Gastroesophageal sphincter (tissue), 3 donors: ENCODE results near the gene ZRANB3.

Experiments used
- POLR2A ChIP-seq, 2 donors: fragments of 450-650 bp; IDR thresholded peaks; one replicate each; pipeline ENCODE4 v1.6.1; 2017; ENCODE audit warnings: antibody characterized with exemption in 2 of 2, mild to moderate bottlenecking in 2 of 2, moderate library complexity in 1 of 2
- POLR2AphosphoS5 ChIP-seq: sonication (generic); formaldehyde crosslinking; IDR thresholded peaks from one replicate; pipeline ENCODE4 v1.6.1; 2017; ENCODE audit warnings: antibody characterized with exemption
- TF ChIP-seq, protein P1 (sequence below), 4 experiments: fragments of 200-600 bp in 2 of 4; fragments of 450-650 bp in 2 of 4; sonication (generic) in 1 of 4; IDR thresholded peaks; one replicate each; pipeline ENCODE4 v1.5.1; 2017 to 2019; ENCODE audit warnings: antibody characterized with exemption in 4 of 4, mild to moderate bottlenecking in 2 of 4, moderate library complexity in 2 of 4

DNA sequence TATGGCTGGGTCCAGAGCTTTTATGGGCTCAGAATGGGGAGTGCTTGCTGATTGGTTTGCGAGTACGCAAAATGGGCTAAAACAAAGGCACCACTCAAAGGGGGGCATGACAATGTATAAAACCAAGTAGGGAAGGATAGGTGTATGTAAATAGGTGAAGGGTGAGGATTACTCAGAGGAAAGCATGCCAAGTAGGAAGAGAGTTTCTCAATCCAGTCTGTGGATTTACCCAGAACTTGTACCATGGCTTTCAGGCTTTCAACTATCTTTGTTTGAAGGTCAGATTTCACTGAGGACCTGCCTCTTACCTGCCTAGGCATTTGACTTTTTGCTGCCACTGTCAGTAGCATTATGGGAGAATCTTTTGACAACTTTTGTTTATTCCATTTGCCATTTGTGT is 386.7 kb downstream of the ZRANB3 start:
- TF ChIP-seq, protein P1, sequence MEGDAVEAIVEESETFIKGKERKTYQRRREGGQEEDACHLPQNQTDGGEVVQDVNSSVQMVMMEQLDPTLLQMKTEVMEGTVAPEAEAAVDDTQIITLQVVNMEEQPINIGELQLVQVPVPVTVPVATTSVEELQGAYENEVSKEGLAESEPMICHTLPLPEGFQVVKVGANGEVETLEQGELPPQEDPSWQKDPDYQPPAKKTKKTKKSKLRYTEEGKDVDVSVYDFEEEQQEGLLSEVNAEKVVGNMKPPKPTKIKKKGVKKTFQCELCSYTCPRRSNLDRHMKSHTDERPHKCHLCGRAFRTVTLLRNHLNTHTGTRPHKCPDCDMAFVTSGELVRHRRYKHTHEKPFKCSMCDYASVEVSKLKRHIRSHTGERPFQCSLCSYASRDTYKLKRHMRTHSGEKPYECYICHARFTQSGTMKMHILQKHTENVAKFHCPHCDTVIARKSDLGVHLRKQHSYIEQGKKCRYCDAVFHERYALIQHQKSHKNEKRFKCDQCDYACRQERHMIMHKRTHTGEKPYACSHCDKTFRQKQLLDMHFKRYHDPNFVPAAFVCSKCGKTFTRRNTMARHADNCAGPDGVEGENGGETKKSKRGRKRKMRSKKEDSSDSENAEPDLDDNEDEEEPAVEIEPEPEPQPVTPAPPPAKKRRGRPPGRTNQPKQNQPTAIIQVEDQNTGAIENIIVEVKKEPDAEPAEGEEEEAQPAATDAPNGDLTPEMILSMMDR (IDR thresholded peaks at IDR 0.05): no peak
- TF ChIP-seq POLR2A (IDR thresholded peaks at IDR 0.05) (no peak), POLR2AphosphoS5 (no peak)
